BE2C (cell line): ENCODE data around the gene SPARC.

Experiments used
- DNase-seq: peaks from one replicate; pipeline ENCODE4 v3.0.0-alpha.2; 2020
- H3K27me3 ChIP-seq: fragments of 250-450 bp; sonication (Bioruptor Pico); 2 replicates; pipeline ENCODE4 v1.5.1; 2020; ENCODE audit warnings: mild to moderate bottlenecking
- H3K36me3 ChIP-seq: fragments of 250-450 bp; sonication (Bioruptor Pico); 2 replicates; pipeline ENCODE4 v1.5.1; 2020; ENCODE audit warnings: mild to moderate bottlenecking
- H3K4me1 ChIP-seq: fragments of 250-450 bp; sonication (Bioruptor Pico); 2 replicates; pipeline ENCODE4 v1.5.1; 2020
- H3K4me3 ChIP-seq: 2 replicates; pipeline ENCODE4 v1.5.1; 2011; ENCODE audit warnings: low read depth, low read length
- H3K9me3 ChIP-seq: fragments of 250-450 bp; sonication (Bioruptor Pico); 2 replicates; pipeline ENCODE4 v1.5.1; 2020
- TF ChIP-seq, protein P1 (sequence below): IDR thresholded peaks from 2 replicates; pipeline ENCODE4 v1.5.1; 2012; ENCODE audit warnings: mild to moderate bottlenecking, low read depth, low read length

The SPARC gene

DNA sequence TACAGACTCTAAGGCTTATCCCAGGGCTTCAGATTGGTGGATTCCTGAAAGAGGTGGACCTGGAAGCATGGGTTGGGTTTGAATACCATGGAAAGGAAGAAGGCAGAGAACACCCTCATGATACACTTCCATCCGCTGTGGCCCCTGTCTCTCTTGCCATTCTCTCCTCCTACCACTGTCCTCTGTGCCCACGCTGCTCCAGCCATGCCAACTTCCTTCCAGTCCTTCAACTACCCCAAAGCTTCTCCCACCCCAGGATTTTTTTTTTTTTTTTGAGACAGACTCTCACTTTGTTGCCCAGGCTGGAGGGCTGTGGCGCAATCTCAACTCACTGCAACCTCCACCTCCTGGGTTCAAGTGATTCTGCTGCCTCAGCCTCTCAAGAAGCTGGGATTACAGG, 1.7 kb upstream of the SPARC start:
- TF ChIP-seq, protein P1, sequence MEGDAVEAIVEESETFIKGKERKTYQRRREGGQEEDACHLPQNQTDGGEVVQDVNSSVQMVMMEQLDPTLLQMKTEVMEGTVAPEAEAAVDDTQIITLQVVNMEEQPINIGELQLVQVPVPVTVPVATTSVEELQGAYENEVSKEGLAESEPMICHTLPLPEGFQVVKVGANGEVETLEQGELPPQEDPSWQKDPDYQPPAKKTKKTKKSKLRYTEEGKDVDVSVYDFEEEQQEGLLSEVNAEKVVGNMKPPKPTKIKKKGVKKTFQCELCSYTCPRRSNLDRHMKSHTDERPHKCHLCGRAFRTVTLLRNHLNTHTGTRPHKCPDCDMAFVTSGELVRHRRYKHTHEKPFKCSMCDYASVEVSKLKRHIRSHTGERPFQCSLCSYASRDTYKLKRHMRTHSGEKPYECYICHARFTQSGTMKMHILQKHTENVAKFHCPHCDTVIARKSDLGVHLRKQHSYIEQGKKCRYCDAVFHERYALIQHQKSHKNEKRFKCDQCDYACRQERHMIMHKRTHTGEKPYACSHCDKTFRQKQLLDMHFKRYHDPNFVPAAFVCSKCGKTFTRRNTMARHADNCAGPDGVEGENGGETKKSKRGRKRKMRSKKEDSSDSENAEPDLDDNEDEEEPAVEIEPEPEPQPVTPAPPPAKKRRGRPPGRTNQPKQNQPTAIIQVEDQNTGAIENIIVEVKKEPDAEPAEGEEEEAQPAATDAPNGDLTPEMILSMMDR: no peak
- Histone ChIP-seq H3K27me3 (no peaks in the 10 kb centered on the region), H3K36me3 (no peaks in the 10 kb centered on the region), H3K4me1 (peaks cover 15% of the 10 kb centered on the region), H3K4me3 (no peak overlapping the region), H3K9me3 (no peaks in the 10 kb centered on the region)
- DNase-seq: no peak

DNA sequence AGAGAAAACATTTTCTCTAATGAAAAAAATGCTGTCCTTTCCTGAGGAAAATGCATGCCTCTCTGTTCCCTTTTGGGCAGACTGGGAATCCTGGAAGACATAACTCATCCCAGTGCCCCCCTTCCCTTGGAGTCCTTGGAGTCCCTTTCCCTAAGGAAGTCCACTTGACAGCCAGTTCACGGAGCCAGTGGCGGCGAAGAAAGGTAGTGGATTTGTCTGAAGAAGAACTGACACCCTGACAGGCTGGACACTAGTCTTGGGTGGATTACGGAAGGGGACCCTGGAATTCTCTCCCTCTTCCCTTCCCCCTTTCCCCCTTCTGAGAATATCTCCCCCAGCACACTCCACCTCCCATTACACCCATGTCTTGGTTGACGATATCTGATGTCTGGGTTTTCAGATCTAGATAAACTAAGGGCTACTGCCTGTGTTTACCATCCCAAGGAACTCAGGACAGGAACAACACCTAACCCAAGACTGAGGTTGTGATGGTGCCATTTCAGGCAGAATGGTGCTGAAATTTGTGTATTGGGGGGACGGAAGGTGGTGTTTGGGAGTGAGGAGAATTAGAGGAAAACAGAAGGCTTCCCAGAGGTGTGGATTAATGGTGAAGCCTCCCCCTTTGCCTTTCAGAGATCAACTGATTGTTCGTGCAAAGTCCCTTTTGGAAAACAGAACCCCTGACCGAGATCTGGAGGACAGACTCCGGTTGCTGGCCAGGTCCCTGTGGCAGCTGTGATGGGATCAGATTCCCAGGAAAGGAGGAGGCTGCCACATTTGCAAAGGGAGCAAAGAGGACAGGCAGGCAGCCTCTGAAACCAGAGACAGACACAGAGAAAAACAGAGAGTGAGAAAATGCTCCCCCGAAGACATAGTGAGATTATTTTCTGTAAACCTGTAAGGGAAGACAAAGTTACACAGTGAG, 704 bp downstream of the SPARC start:
- Histone ChIP-seq H3K9me3 (no peaks in the 10 kb centered on the region), H3K36me3 (no peaks in the 10 kb centered on the region), H3K4me1 (peaks cover 18% of the 10 kb centered on the region), H3K4me3 (peak overlapping the region; percentile 47), H3K27me3 (no peaks in the 10 kb centered on the region)
- DNase-seq: peak; percentile 37
- TF ChIP-seq, protein P1: no peak

DNA sequence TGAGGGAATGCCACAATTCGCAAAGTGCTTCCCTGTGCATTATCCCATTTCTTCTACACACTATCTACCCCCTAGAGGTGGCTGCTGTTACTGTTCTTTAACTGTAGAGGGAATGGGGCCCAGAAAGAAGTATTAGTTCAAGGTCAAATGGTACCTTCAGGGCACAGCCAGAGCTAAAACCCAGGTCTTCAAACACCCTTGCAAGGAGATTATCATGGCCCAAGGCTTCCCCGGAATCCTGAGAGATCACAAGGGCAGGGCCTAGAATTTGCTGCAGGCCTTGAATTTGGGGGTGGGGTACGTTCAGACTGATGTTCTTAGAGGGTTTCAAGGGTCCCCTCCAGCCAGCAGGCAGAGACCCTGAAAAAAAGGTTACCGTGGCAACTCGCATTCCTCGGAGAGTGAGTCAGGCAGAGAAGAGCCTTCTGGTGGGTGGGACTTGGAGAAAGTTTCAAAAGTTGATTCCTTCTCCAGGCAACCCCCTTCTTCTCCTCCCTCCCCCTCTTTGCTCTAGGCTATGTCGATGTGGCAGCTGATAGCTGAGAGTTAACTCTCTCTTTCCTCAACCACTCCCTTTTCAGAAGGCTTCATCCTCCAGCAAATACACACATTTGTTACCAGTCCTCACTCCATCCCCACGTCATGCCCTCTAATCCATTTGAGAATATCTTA, 1.9 kb downstream of the SPARC start:
- no peak for DNase-seq
- Histone ChIP-seq H3K4me1 (peaks cover 18% of the 10 kb centered on the region), H3K27me3 (no peaks in the 10 kb centered on the region), H3K9me3 (no peaks in the 10 kb centered on the region), H3K4me3 (no peak overlapping the region), H3K36me3 (no peaks in the 10 kb centered on the region)
- TF ChIP-seq, protein P1: peak; percentile 38

DNA sequence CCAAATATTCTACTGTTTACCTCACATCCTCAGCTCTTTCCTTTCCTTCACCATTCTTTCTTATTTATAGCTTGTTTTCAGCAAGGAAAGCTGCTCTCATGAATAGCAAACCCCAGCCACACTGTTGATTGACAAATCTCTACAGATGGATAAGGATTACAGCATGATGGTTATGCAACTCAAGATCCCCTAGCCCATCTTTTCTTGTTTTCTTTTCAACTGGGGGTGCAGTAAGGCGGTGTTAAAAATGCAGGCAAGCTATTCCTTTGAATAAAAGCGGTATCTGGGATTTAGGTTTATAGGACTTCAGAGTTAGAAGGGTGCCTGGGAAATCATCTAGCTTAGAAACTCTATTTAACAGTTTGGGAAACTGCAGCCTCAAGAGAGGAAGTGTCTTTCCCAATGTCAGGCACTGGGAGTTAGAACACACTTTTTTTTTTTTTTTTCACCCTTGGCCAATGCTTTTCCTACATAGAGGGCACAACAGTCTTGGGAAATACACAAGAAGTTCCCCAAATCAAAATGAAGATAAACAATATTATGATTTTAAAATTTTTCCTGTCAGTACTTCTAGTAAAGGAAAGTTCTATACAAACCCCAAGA, 2.6 kb downstream of the SPARC start:
- DNase-seq: no peak
- Histone ChIP-seq H3K27me3 (no peaks in the 10 kb centered on the region), H3K4me1 (peaks cover 18% of the 10 kb centered on the region), H3K9me3 (no peaks in the 10 kb centered on the region), H3K4me3 (no peak overlapping the region), H3K36me3 (no peaks in the 10 kb centered on the region)
- TF ChIP-seq, protein P1: no peak

DNA sequence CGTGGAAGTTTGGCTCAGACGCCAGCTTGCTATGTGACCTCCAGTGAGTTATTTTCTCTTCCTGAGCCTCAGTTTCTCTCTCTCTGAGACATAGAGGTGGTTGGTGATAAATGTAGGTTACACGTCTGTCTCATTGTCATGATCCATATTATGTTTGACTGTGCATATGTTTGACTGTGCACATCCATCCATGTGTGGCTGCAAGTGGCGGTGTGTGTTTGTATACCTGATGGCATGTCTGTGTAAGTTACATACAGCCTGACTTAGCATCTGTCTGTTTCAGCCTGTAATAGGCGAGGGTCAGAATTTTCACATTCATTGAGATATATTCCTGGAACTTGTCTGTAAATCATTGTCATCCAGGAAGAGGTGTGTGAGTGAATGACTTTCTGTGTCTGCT, 3.3 kb downstream of the SPARC start:
- no peaks in the 10 kb centered on the region for H3K9me3 ChIP-seq
- no peak overlapping the region for H3K4me3 ChIP-seq
- H3K4me1 ChIP-seq: peaks cover 18% of the 10 kb centered on the region
- no peak for DNase-seq
- no peaks in the 10 kb centered on the region for H3K27me3 ChIP-seq
- H3K36me3 ChIP-seq: no peaks in the 10 kb centered on the region
- TF ChIP-seq, protein P1: no peak
